GM12872 (cell line): Measurements from ENCODE around the gene GALNT2.

Experiments
- TF ChIP-seq, protein P1 (sequence below): IDR thresholded peaks from 3 replicates; pipeline ENCODE4 v1.5.1; 2011; ENCODE audit warnings: low read depth, mild to moderate bottlenecking, low read length, moderate library complexity; ENCODE audit not compliant: insufficient read depth

The GALNT2 gene

DNA sequence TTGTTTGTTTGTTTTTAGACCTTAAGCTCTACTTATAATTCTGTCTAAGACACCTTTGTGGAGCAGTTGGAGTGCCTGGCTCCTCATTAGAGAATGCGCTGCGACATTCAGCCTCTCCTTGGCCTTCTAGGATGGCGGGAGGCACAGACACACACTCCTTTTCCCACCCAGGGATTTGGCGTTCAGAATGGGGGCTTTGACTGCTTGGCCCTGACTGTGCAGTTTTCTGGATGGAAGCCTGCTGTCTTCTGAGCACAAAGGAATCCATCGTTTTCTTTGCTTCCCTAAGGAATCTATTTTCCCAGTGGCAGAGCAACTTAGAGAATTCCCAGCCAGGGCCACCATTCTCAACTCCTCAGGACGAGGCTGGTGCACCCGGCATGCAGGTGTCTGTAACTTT, 83.6 kb downstream of the GALNT2 start:
- TF ChIP-seq, protein P1, sequence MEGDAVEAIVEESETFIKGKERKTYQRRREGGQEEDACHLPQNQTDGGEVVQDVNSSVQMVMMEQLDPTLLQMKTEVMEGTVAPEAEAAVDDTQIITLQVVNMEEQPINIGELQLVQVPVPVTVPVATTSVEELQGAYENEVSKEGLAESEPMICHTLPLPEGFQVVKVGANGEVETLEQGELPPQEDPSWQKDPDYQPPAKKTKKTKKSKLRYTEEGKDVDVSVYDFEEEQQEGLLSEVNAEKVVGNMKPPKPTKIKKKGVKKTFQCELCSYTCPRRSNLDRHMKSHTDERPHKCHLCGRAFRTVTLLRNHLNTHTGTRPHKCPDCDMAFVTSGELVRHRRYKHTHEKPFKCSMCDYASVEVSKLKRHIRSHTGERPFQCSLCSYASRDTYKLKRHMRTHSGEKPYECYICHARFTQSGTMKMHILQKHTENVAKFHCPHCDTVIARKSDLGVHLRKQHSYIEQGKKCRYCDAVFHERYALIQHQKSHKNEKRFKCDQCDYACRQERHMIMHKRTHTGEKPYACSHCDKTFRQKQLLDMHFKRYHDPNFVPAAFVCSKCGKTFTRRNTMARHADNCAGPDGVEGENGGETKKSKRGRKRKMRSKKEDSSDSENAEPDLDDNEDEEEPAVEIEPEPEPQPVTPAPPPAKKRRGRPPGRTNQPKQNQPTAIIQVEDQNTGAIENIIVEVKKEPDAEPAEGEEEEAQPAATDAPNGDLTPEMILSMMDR: no peak

GRCh38 chr1:230151924-230152468, 85.0 kb downstream of the GALNT2 start:
- TF ChIP-seq, protein P1: no peak

GRCh38 chr1:230152999-230153398, 86.0 kb downstream of the GALNT2 start:
- TF ChIP-seq, protein P1: no peak

GRCh38 chr1:230153641-230154296, 86.7 kb downstream of the GALNT2 start:
- TF ChIP-seq, protein P1: no peak

- TF ChIP-seq, protein P1: no peak
Observed at GRCh38 chr1:230155021-230155420, 88.0 kb downstream of the GALNT2 start.

DNA sequence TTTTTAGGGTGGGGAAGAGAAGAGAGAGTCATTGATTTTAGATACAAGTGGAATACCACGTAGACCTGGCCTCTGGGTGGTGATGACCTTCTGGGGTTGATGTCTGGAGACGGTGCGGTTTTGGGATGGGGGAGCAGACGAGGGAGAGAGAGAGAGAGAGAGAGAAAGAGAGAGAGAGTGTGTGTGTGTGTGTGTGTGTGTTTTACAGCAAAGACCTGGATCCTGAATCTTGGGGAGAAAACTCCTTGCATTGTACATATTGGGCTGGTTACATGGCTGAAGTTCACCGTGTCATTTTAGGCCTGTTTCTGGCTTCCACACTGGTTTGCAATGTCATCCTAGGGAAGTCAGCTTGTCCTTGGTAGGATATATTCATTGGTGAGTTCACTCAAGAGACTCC, 89.0 kb downstream of the GALNT2 start:
- TF ChIP-seq, protein P1: no peak

GRCh38 chr1:230156536-230156935, 89.5 kb downstream of the GALNT2 start:
- TF ChIP-seq, protein P1: no peak
